ENCODE results near the gene PLEKHG5. TPM values are rescaled to one million over a fixed set of nuclear protein-coding genes. Genes with fewer than 3 reads are reported as not detected.

PLEKHG5 gene
- total RNA-seq, 1 experiment from 2014 or later = not detected

- Histone ChIP-seq H3K4me2 (ENCODE audit: low read depth, low read length, poor library complexity, severe bottlenecking) (no peak overlapping the region), H3K4me3 (ENCODE audit: low read length) (no peak overlapping the region), H4K20me1 (ENCODE audit: insufficient read depth, low read depth, low read length) (no peaks in the 10 kb centered on the region), H3K4me1 (ENCODE audit: low read length) (no peaks in the 10 kb centered on the region), H3K27me3 (ENCODE audit: low read length) (no peaks in the 10 kb centered on the region), H3K9me3 (ENCODE audit: low read length) (no peaks in the 10 kb centered on the region), H3K9ac (ENCODE audit: low read length) (no peak overlapping the region), H3K79me2 (ENCODE audit: low read length) (no peaks in the 10 kb centered on the region), H2AFZ (ENCODE audit: low read length) (no peak overlapping the region), H3K36me3 (ENCODE audit: insufficient read depth, low read length) (no peaks in the 10 kb centered on the region), H3K27ac (ENCODE audit: low read length) (no peak overlapping the region), H3K9me2 (replicated peaks; ENCODE audit: insufficient read depth, low read length) (no peaks in the 10 kb centered on the region)
- no peak for DNase-seq
These were observed 12.6 kb upstream of the PLEKHG5 start for GRCh38 chr1:6503884-6504602.

- no peak overlapping the region for H3K27ac ChIP-seq (ENCODE audit: low read length)
- no peak overlapping the region for H3K4me2 ChIP-seq (ENCODE audit: low read depth, low read length, poor library complexity, severe bottlenecking)
- no peaks in the 10 kb centered on the region for H3K27me3 ChIP-seq (ENCODE audit: low read length)
- no peaks in the 10 kb centered on the region for H3K79me2 ChIP-seq (ENCODE audit: low read length)
- H3K9me3 ChIP-seq (ENCODE audit: low read length) = no peaks in the 10 kb centered on the region
- no peaks in the 10 kb centered on the region for H3K4me1 ChIP-seq (ENCODE audit: low read length)
- H3K4me3 ChIP-seq (ENCODE audit: low read length) = no peak overlapping the region
- H2AFZ ChIP-seq (ENCODE audit: low read length) = no peak overlapping the region
- H3K9ac ChIP-seq (ENCODE audit: low read length) = no peak overlapping the region
- H4K20me1 ChIP-seq (ENCODE audit: insufficient read depth, low read depth, low read length) = no peaks in the 10 kb centered on the region
- DNase-seq = no peak
- H3K9me2 ChIP-seq (replicated peaks; ENCODE audit: insufficient read depth, low read length) = no peaks in the 10 kb centered on the region
- no peaks in the 10 kb centered on the region for H3K36me3 ChIP-seq (ENCODE audit: insufficient read depth, low read length)
These were observed 10.8 kb upstream of the PLEKHG5 start for GRCh38 chr1:6502000-6502891.

- Histone ChIP-seq H3K4me3 (ENCODE audit: low read length) (no peak overlapping the region), H3K27ac (ENCODE audit: low read length) (no peak overlapping the region), H3K4me1 (ENCODE audit: low read length) (no peaks in the 10 kb centered on the region), H3K36me3 (ENCODE audit: insufficient read depth, low read length) (no peaks in the 10 kb centered on the region), H3K9ac (ENCODE audit: low read length) (no peak overlapping the region), H3K27me3 (ENCODE audit: low read length) (no peaks in the 10 kb centered on the region), H3K79me2 (ENCODE audit: low read length) (no peaks in the 10 kb centered on the region), H4K20me1 (ENCODE audit: insufficient read depth, low read depth, low read length) (no peaks in the 10 kb centered on the region; the same call in 1 of the 2 replicates), H3K9me2 (replicated peaks; ENCODE audit: insufficient read depth, low read length) (no peaks in the 10 kb centered on the region), H2AFZ (ENCODE audit: low read length) (no peak overlapping the region), H3K9me3 (ENCODE audit: low read length) (no peaks in the 10 kb centered on the region), H3K4me2 (ENCODE audit: low read depth, low read length, poor library complexity, severe bottlenecking) (no peak overlapping the region)
- no peak for DNase-seq
These were observed 9.9 kb upstream of the PLEKHG5 start for GRCh38 chr1:6501279-6501813.

GRCh38 chr1:6500544-6501278, 9.2 kb upstream of the PLEKHG5 start:
- no peak overlapping the region for H3K27ac ChIP-seq (ENCODE audit: low read length)
- no peaks in the 10 kb centered on the region for H3K9me3 ChIP-seq (ENCODE audit: low read length)
- no peaks in the 10 kb centered on the region for H3K9me2 ChIP-seq (replicated peaks; ENCODE audit: insufficient read depth, low read length)
- H2AFZ ChIP-seq (ENCODE audit: low read length) = no peak overlapping the region
- no peaks in the 10 kb centered on the region for H3K4me1 ChIP-seq (ENCODE audit: low read length)
- no peak overlapping the region for H3K4me3 ChIP-seq (ENCODE audit: low read length)
- DNase-seq = no peak
- H4K20me1 ChIP-seq (ENCODE audit: insufficient read depth, low read depth, low read length) = no peaks in the 10 kb centered on the region; the same call in 1 of the 2 replicates
- no peaks in the 10 kb centered on the region for H3K27me3 ChIP-seq (ENCODE audit: low read length)
- no peaks in the 10 kb centered on the region for H3K79me2 ChIP-seq (ENCODE audit: low read length)
- no peak overlapping the region for H3K4me2 ChIP-seq (ENCODE audit: low read depth, low read length, poor library complexity, severe bottlenecking)
- H3K9ac ChIP-seq (ENCODE audit: low read length) = no peak overlapping the region
- no peaks in the 10 kb centered on the region for H3K36me3 ChIP-seq (ENCODE audit: insufficient read depth, low read length)

- Histone ChIP-seq H4K20me1 (ENCODE audit: insufficient read depth, low read depth, low read length) (no peaks in the 10 kb centered on the region; the same call in 1 of the 2 replicates), H3K4me1 (ENCODE audit: low read length) (no peaks in the 10 kb centered on the region), H3K79me2 (ENCODE audit: low read length) (no peaks in the 10 kb centered on the region), H3K27me3 (ENCODE audit: low read length) (no peaks in the 10 kb centered on the region), H2AFZ (ENCODE audit: low read length) (no peak overlapping the region), H3K9me2 (replicated peaks; ENCODE audit: insufficient read depth, low read length) (no peaks in the 10 kb centered on the region), H3K36me3 (ENCODE audit: insufficient read depth, low read length) (no peaks in the 10 kb centered on the region), H3K27ac (ENCODE audit: low read length) (no peak overlapping the region), H3K9me3 (ENCODE audit: low read length) (no peaks in the 10 kb centered on the region), H3K9ac (ENCODE audit: low read length) (no peak overlapping the region), H3K4me2 (ENCODE audit: low read depth, low read length, poor library complexity, severe bottlenecking) (no peak overlapping the region), H3K4me3 (ENCODE audit: low read length) (no peak overlapping the region)
- DNase-seq = no peak
These were observed 7.8 kb upstream of the PLEKHG5 start for GRCh38 chr1:6499296-6499695.

- H4K20me1 ChIP-seq (ENCODE audit: insufficient read depth, low read depth, low read length) = no peaks in the 10 kb centered on the region; the same call in 1 of the 2 replicates
- H3K36me3 ChIP-seq (ENCODE audit: insufficient read depth, low read length) = no peaks in the 10 kb centered on the region
- H3K9ac ChIP-seq (ENCODE audit: low read length) = no peak overlapping the region
- H3K4me1 ChIP-seq (ENCODE audit: low read length) = no peaks in the 10 kb centered on the region
- no peaks in the 10 kb centered on the region for H3K9me2 ChIP-seq (replicated peaks; ENCODE audit: insufficient read depth, low read length)
- H3K79me2 ChIP-seq (ENCODE audit: low read length) = no peaks in the 10 kb centered on the region
- no peaks in the 10 kb centered on the region for H3K27me3 ChIP-seq (ENCODE audit: low read length)
- no peak for DNase-seq
- no peak overlapping the region for H3K4me3 ChIP-seq (ENCODE audit: low read length)
- H3K9me3 ChIP-seq (ENCODE audit: low read length) = no peaks in the 10 kb centered on the region
- no peak overlapping the region for H2AFZ ChIP-seq (ENCODE audit: low read length)
- no peak overlapping the region for H3K4me2 ChIP-seq (ENCODE audit: low read depth, low read length, poor library complexity, severe bottlenecking)
- H3K27ac ChIP-seq (ENCODE audit: low read length) = no peak overlapping the region
These were observed 7.2 kb upstream of the PLEKHG5 start for GRCh38 chr1:6498576-6499111.

GRCh38 chr1:6497867-6498575, 6.6 kb upstream of the PLEKHG5 start:
- Histone ChIP-seq H4K20me1 (ENCODE audit: insufficient read depth, low read depth, low read length) (no peaks in the 10 kb centered on the region; the same call in 1 of the 2 replicates), H3K79me2 (ENCODE audit: low read length) (no peaks in the 10 kb centered on the region), H3K9me2 (replicated peaks; ENCODE audit: insufficient read depth, low read length) (no peaks in the 10 kb centered on the region), H3K9me3 (ENCODE audit: low read length) (no peaks in the 10 kb centered on the region), H3K27ac (ENCODE audit: low read length) (no peak overlapping the region), H3K9ac (ENCODE audit: low read length) (no peak overlapping the region), H3K4me2 (ENCODE audit: low read depth, low read length, poor library complexity, severe bottlenecking) (no peak overlapping the region), H3K4me3 (ENCODE audit: low read length) (no peak overlapping the region), H3K36me3 (ENCODE audit: insufficient read depth, low read length) (no peaks in the 10 kb centered on the region), H3K4me1 (ENCODE audit: low read length) (no peaks in the 10 kb centered on the region), H3K27me3 (ENCODE audit: low read length) (no peaks in the 10 kb centered on the region), H2AFZ (ENCODE audit: low read length) (no peak overlapping the region)
- no peak for DNase-seq

Measured in Karpas-422 (cell line).